Activated CD8-positive, alpha-beta memory T cell treated with anti-CD3 and anti-CD28 coated beads for 48 hours (primary cell): ENCODE results near the gene ERP27.

Experiments used
- DNase-seq, 3 experiments: peaks; one replicate each; pipeline ENCODE4 v3.0.0-alpha.2; 2020; ENCODE audit warnings: low read depth in 2 of 3, low spot score in 2 of 3

The ERP27 gene

DNA sequence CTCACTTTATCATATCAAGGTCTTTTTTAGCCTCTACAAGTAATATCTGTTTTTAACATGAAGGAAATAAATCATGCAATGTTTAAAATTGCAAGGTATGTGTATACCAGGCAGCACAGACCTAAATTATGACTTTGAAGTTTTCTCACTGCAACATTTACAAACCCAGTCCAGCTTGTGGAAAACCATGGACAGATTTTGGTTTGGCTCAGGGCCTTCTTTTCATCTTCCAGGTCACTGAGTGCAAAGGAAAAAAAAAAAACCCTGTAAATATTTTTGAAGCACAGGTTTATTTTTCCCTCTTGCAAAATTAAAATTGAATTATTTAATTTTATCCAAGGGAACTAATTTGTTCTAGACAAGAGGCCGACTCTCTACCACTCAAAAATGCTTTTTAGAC, 66.5 kb downstream of the ERP27 start:
- DNase-seq: no peak

DNA sequence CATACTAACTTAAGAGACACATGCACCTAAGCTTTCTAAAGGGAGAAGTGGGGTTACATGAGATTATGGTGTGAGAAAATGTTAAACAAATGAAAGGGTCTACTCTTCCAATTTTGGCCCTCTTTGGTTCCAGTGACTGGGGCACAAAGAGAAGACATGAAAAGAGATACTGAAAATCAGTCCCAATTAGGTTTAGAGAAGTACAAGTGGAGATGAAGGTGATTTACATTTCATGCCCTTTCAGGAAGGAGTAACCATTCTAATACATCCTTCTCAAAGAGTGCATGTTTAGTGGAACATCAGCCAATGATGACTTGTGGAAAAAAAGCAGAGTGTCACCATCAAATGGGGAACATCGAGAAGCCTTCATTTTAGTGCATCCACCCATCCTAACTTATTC, 67.1 kb downstream of the ERP27 start:
- DNase-seq: no peak

DNA sequence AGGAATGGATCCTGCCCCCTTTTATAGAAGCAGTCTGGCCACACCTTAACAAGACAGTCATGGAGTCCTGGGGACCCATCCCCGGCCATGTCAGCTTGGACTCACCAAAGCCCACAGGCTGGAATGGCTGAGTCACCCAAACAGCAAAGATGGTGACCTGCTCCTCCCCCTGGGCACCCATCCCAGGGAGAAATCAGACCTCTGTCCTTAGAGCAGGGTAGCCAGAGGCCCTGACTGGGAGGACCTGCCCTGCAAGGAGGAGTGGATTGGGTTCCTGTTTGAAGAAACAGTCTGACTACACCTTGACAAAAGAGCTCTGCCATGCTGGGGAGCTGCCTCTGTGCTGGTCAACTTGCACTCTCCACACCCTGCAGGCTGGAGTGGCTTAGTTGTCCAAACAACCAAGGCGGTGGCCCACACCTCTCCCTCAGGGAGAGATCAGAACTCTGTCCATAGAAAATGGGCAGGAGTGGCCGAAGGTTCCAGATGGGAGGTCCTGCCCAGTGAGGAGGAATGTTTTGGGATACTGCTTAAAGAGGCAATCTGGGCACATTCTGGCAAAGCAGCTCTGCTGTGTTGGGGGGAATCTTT, 69.3 kb downstream of the ERP27 start:
- DNase-seq: no peak
